ENCODE data around the gene PCDHA13. TPM values are rescaled to one million over a fixed set of nuclear protein-coding genes. Genes with fewer than 3 reads are reported as not detected.
A peak's percentile ranks its signal among the peaks of the same experiment; 100 is the strongest.

PCDHA13 gene
- total and polyA plus RNA-seq, 4 donors, result 0.15 to 0.16 TPM; not detected in 2

- intact Hi-C loops (cut with DNase I), result no loop called here
- ATAC-seq (ENCODE audit: low FRiP score) (no peak), DNase-seq (no peak)
- H3K4me1 ChIP-seq (ENCODE audit: control insufficient read depth in 1 of 2, insufficient read depth in 2 of 2, low read length in 2 of 2), result no peaks in the 10 kb centered on the region
- H3K27ac ChIP-seq (ENCODE audit: low read depth in 1 of 2, low read length in 2 of 2), result no peak overlapping the region
- WGBS, 2 donors, result 33 to 38% methylated on average over 41 of the region's 41 CpGs
- H3K27me3 ChIP-seq (ENCODE audit: control insufficient read depth in 1 of 2, insufficient read depth in 2 of 2, low read length in 1 of 2), result no peaks in the 10 kb centered on the region
- no peaks in the 10 kb centered on the region for H3K36me3 ChIP-seq (ENCODE audit: control insufficient read depth in 1 of 2, insufficient read depth in 2 of 2, low read length in 1 of 2)
- H3K9me3 ChIP-seq (ENCODE audit: control insufficient read depth, low read length), result peaks cover 21% of the 10 kb centered on the region
- no peak overlapping the region for H3K4me3 ChIP-seq (ENCODE audit: low read length in 2 of 2)
Observed at GRCh38 chr5:140883373-140883772, 1.4 kb downstream of the PCDHA13 start.

- ATAC-seq (ENCODE audit: low FRiP score) (no peak), DNase-seq (no peak)
- no peaks in the 10 kb centered on the region for H3K4me1 ChIP-seq (ENCODE audit: control insufficient read depth in 1 of 2, insufficient read depth in 2 of 2, low read length in 2 of 2)
- H3K27ac ChIP-seq (ENCODE audit: low read depth in 1 of 2, low read length in 2 of 2), result no peak overlapping the region
- intact Hi-C loops (cut with DNase I), result no loop called here
- H3K4me3 ChIP-seq (ENCODE audit: low read length in 2 of 2), result no peak overlapping the region
- H3K9me3 ChIP-seq (ENCODE audit: control insufficient read depth, low read length), result peaks cover 21% of the 10 kb centered on the region
- 25 to 34% methylated on average over 78 to 79 of the region's 79 CpGs for WGBS, 2 donors
- no peaks in the 10 kb centered on the region for H3K36me3 ChIP-seq (ENCODE audit: control insufficient read depth in 1 of 2, insufficient read depth in 2 of 2, low read length in 1 of 2)
- no peaks in the 10 kb centered on the region for H3K27me3 ChIP-seq (ENCODE audit: control insufficient read depth in 1 of 2, insufficient read depth in 2 of 2, low read length in 1 of 2)
Observed at GRCh38 chr5:140883927-140884697, 2.2 kb downstream of the PCDHA13 start.

GRCh38 chr5:140916325-140916724 is 34.4 kb downstream of the PCDHA13 start:
- intact Hi-C loops (cut with DNase I), result no loop called here

DNA sequence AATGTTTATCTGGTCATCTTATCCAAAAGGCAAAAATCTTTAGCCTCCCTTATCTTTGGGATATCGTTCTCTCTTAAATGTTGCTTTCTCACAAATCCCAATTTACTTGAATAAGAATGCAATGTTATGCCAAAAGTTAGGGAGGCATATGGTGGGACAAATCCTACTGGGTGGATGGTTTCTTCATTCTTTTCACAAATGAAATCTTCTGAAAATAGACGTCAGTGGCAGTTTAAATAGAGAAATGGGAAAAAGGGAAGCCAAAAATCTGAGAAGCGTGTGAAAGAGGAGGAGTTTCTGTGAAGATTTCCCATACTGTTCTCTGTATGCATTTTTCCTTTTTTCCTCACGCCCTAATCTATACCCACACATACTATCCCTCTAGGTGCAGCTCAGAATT is 41.7 kb downstream of the PCDHA13 start:
- Histone ChIP-seq H3K4me3 (ENCODE audit: low read length in 2 of 2) (no peak overlapping the region), H3K36me3 (ENCODE audit: control insufficient read depth in 1 of 2, insufficient read depth in 2 of 2, low read length in 1 of 2) (no peaks in the 10 kb centered on the region), H3K4me1 (ENCODE audit: control insufficient read depth in 1 of 2, insufficient read depth in 2 of 2, low read length in 2 of 2) (no peaks in the 10 kb centered on the region), H3K9me3 (ENCODE audit: control insufficient read depth, low read length) (no peaks in the 10 kb centered on the region), H3K27me3 (ENCODE audit: control insufficient read depth in 1 of 2, insufficient read depth in 2 of 2, low read length in 1 of 2) (no peaks in the 10 kb centered on the region), H3K27ac (ENCODE audit: low read depth in 1 of 2, low read length in 2 of 2) (no peak overlapping the region)
- intact Hi-C loops (cut with DNase I), result no loop called here
- 54 to 61% methylated on average over 4 of the region's 4 CpGs for WGBS, 2 donors
- ATAC-seq (ENCODE audit: low FRiP score) (no peak), DNase-seq (no peak)

More at GRCh38 chr5:140916325-140916724, 34.4 kb downstream of the PCDHA13 start:
- peaks cover 4% of the 10 kb centered on the region for H3K9me3 ChIP-seq (ENCODE audit: control insufficient read depth, low read length)
- no peak for DNase-seq
- no peaks in the 10 kb centered on the region for H3K27me3 ChIP-seq (ENCODE audit: control insufficient read depth in 1 of 2, insufficient read depth in 2 of 2, low read length in 1 of 2)
- H3K4me1 ChIP-seq (ENCODE audit: control insufficient read depth in 1 of 2, insufficient read depth in 2 of 2, low read length in 2 of 2), result no peaks in the 10 kb centered on the region
- no peak for ATAC-seq (ENCODE audit: low FRiP score)
- 72 to 76% methylated on average over 1 of the region's 1 CpG for WGBS, 2 donors
- no peak overlapping the region for H3K4me3 ChIP-seq (ENCODE audit: low read length in 2 of 2)
- H3K27ac ChIP-seq (ENCODE audit: low read depth in 1 of 2, low read length in 2 of 2), result no peak overlapping the region
- H3K36me3 ChIP-seq (ENCODE audit: control insufficient read depth in 1 of 2, insufficient read depth in 2 of 2, low read length in 1 of 2), result no peaks in the 10 kb centered on the region

DNA sequence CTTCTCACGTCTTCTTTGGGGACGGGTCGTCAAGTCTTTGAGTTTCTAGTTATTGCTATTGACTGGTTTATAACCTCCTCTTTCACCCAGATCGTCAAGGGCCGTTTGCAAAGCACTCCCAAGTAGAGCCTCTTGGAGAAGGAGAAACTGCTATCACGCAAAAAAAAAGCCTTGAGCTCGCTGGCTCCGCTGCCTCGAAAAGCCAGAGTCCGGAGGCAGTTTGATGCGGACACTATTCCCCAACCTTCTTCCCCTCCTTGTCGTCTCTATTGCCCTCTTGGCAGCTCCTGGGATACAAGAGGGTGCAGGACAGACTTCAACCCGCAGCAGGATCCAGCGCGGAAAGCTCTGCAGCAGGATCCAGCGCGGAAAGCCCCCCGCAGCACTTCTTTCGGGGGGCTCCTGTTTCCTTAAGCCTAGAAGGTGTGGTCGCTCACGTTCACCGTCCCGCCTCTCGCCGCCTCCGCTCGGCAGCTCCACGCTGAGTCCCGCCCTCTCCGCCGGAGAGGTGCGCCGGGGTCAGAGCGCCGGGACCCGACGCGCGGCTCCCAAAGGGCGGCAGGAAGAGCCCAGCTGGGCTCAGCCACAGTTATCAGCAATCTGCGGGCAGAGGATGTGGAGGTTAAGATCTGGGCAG is 44.0 kb downstream of the PCDHA13 start, which contains the start of gene PCDHAC1:
TSS of gene PCDHAC1 (plus strand) at position 494 of the 637 bp plus-strand sequence. CDS start 594 bp downstream, outside the sequence.
- Histone ChIP-seq H3K4me1 (ENCODE audit: control insufficient read depth in 1 of 2, insufficient read depth in 2 of 2, low read length in 2 of 2) (no peaks in the 10 kb centered on the region), H3K27me3 (ENCODE audit: control insufficient read depth in 1 of 2, insufficient read depth in 2 of 2, low read length in 1 of 2) (no peaks in the 10 kb centered on the region), H3K9me3 (ENCODE audit: control insufficient read depth, low read length) (no peaks in the 10 kb centered on the region), H3K36me3 (ENCODE audit: control insufficient read depth in 1 of 2, insufficient read depth in 2 of 2, low read length in 1 of 2) (no peaks in the 10 kb centered on the region), H3K27ac (ENCODE audit: low read depth in 1 of 2, low read length in 2 of 2) (no peak within 1 kb of the TSS), H3K4me3 (ENCODE audit: low read length in 2 of 2) (peak within 1 kb of the TSS in 1 of 2 donors; percentile 18)
- intact Hi-C loops (cut with DNase I), result no loop called here
- DNase-seq, result no peak
- ATAC-seq (ENCODE audit: low FRiP score), result peak; percentile 39
- 1 to 3% methylated on average over 41 of the region's 41 CpGs for WGBS, 2 donors

- Histone ChIP-seq H3K9me3 (ENCODE audit: control insufficient read depth, low read length) (no peaks in the 10 kb centered on the region), H3K4me1 (ENCODE audit: control insufficient read depth in 1 of 2, insufficient read depth in 2 of 2, low read length in 2 of 2) (no peaks in the 10 kb centered on the region), H3K27me3 (ENCODE audit: control insufficient read depth in 1 of 2, insufficient read depth in 2 of 2, low read length in 1 of 2) (no peaks in the 10 kb centered on the region), H3K36me3 (ENCODE audit: control insufficient read depth in 1 of 2, insufficient read depth in 2 of 2, low read length in 1 of 2) (no peaks in the 10 kb centered on the region), H3K4me3 (ENCODE audit: low read length in 2 of 2) (peak overlapping the region in 1 of 2 donors; percentile 18), H3K27ac (ENCODE audit: low read depth in 1 of 2, low read length in 2 of 2) (no peak overlapping the region)
- intact Hi-C loops (cut with DNase I), result no loop called here
- DNase-seq, result peak; percentile 78 to 92
- WGBS, 2 donors, result 2% methylated on average over 70 to 74 of the region's 74 CpGs
- ATAC-seq (ENCODE audit: low FRiP score), result peak; percentile 86
Observed at GRCh38 chr5:140926443-140927227, 44.7 kb downstream of the PCDHA13 start.

DNA sequence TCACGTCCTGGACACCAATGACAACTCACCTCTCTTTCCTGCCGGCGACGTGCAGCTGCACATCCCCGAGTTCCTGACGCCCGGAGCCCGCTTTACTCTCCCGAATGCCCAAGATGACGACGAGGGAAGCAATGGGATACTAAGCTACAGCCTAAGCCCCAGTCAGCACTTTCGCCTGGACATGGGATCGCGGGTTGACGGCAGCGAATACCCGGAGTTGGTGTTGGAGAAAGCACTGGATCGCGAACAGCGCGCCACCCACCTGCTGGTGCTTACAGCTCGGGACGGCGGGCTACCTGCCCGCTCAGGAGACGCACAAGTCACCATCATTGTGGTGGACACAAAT is 45.3 kb downstream of the PCDHA13 start:
- no peaks in the 10 kb centered on the region for H3K4me1 ChIP-seq (ENCODE audit: control insufficient read depth in 1 of 2, insufficient read depth in 2 of 2, low read length in 2 of 2)
- no peaks in the 10 kb centered on the region for H3K9me3 ChIP-seq (ENCODE audit: control insufficient read depth, low read length)
- H3K27me3 ChIP-seq (ENCODE audit: control insufficient read depth in 1 of 2, insufficient read depth in 2 of 2, low read length in 1 of 2), result no peaks in the 10 kb centered on the region
- DNase-seq (no peak), ATAC-seq (ENCODE audit: low FRiP score) (no peak)
- H3K4me3 ChIP-seq (ENCODE audit: low read length in 2 of 2), result peak overlapping the region in 1 of 2 donors; percentile 18
- H3K27ac ChIP-seq (ENCODE audit: low read depth in 1 of 2, low read length in 2 of 2), result no peak overlapping the region
- H3K36me3 ChIP-seq (ENCODE audit: control insufficient read depth in 1 of 2, insufficient read depth in 2 of 2, low read length in 1 of 2), result no peaks in the 10 kb centered on the region
- intact Hi-C loops (cut with DNase I), result no loop called here
- WGBS, 2 donors, result 5 to 6% methylated on average over 26 of the region's 26 CpGs

Data from aorta (tissue), 5 donors.